Mucosa of descending colon (tissue), 3 donors: ENCODE results near the gene NCOA7. TPM values are rescaled to one million over a fixed set of nuclear protein-coding genes. Genes with fewer than 3 reads are reported as not detected.

Experiments
- ATAC-seq: fragments of 200-7000 bp; cut with Tn5 transposase; one replicate; pipeline ENCODE4 v1.9.1; 2020; ENCODE audit warnings: mild to moderate bottlenecking, moderate library complexity
- DNase-seq, 3 donors: peaks; one replicate each; pipeline ENCODE4 v3.0.0-alpha.2; 2020
- H3K36me3 ChIP-seq: fragments of 200-600 bp; one replicate; pipeline ENCODE4 v1.8.0; 2021; ENCODE audit warnings: low read depth, mild to moderate bottlenecking
- H3K4me1 ChIP-seq: fragments of 200-600 bp; one replicate; pipeline ENCODE4 v1.8.0; 2021; ENCODE audit warnings: low read depth, mild to moderate bottlenecking
- H3K4me3 ChIP-seq: fragments of 200-600 bp; one replicate; pipeline ENCODE4 v1.8.0; 2021; ENCODE audit warnings: mild to moderate bottlenecking
- H3K9me3 ChIP-seq: fragments of 200-600 bp; one replicate; pipeline ENCODE4 v1.8.0; 2021; ENCODE audit warnings: mild to moderate bottlenecking
- CTCF ChIP-seq: fragments of 200-600 bp; IDR thresholded peaks from one replicate; pipeline ENCODE4 v1.8.0; 2022; ENCODE audit warnings: antibody characterized with exemption, mild to moderate bottlenecking
- intact Hi-C, 2 donors: fragments of 100-400 bp; cut with DNase I in 1 of 2; cut with micrococcal nuclease in 1 of 2; formaldehyde crosslinking; loops; one replicate each; pipeline versions ENCODE4 v1.11.0 to v1.11.1; 2022; cut with DNase I, micrococcal nuclease
- total RNA-seq, 3 donors: library from RNA; stranded (reverse); fragmentation: NEBNext Ultra II Directional in 2 of 3; extraction: Animal tissue kit (Norgen Biotek cat#: 25700) in 2 of 3; gene quantifications; one replicate each; pipeline versions ENCODE4 v1.2.1 to v1.2.4, GENCODE V29; 2021 to 2023
- donor health status: DM: no; HTN: no; CAD: no; lungs with moderate emphysema.
- donor health status: DM: no; HTN: no; CAD: no.
- donor health status: DM: no; HTN: yes; CAD: no.

The NCOA7 gene
- total RNA-seq, 3 donors from 2014 or later, result 28.9 to 54.0 (median 49.6) TPM

- DNase-seq, result no peak
- no peak for ATAC-seq
- intact Hi-C loops, result no loop called here
- no peak for TF ChIP-seq CTCF
- H3K4me3 ChIP-seq, result no peak overlapping the region
- H3K9me3 ChIP-seq, result no peaks in the 10 kb centered on the region
- H3K4me1 ChIP-seq, result no peaks in the 10 kb centered on the region
- no peaks in the 10 kb centered on the region for H3K36me3 ChIP-seq
Measured at GRCh38 chr6:125863023-125863422, 72.3 kb downstream of the NCOA7 start.

- DNase-seq (no peak), ATAC-seq (no peak)
- intact Hi-C loops, result no loop called here
- TF ChIP-seq CTCF, result no peak
- Histone ChIP-seq H3K4me1 (no peaks in the 10 kb centered on the region), H3K9me3 (no peaks in the 10 kb centered on the region), H3K36me3 (no peaks in the 10 kb centered on the region), H3K4me3 (no peak overlapping the region)
Measured at GRCh38 chr6:125865015-125865414, 74.3 kb downstream of the NCOA7 start.

- Histone ChIP-seq H3K4me3 (no peak overlapping the region), H3K36me3 (no peaks in the 10 kb centered on the region), H3K9me3 (no peaks in the 10 kb centered on the region), H3K4me1 (no peaks in the 10 kb centered on the region)
- DNase-seq (no peak), ATAC-seq (no peak)
- no peak for TF ChIP-seq CTCF
- intact Hi-C loops, result no loop called here
Measured at GRCh38 chr6:125866433-125866832, 75.7 kb downstream of the NCOA7 start.

GRCh38 chr6:125867483-125867942 is 76.8 kb downstream of the NCOA7 start:
- H3K4me3 ChIP-seq, result no peak overlapping the region
- H3K9me3 ChIP-seq, result no peaks in the 10 kb centered on the region
- H3K36me3 ChIP-seq, result no peaks in the 10 kb centered on the region
- intact Hi-C loops, result no loop called here
- H3K4me1 ChIP-seq, result no peaks in the 10 kb centered on the region
- DNase-seq (no peak), ATAC-seq (peak; percentile 38)
- no peak for TF ChIP-seq CTCF

GRCh38 chr6:125868252-125868651 is 77.5 kb downstream of the NCOA7 start:
- no peaks in the 10 kb centered on the region for H3K4me1 ChIP-seq
- H3K9me3 ChIP-seq, result no peaks in the 10 kb centered on the region
- H3K36me3 ChIP-seq, result no peaks in the 10 kb centered on the region
- H3K4me3 ChIP-seq, result no peak overlapping the region
- intact Hi-C loops, result no loop called here
- no peak for TF ChIP-seq CTCF
- DNase-seq (no peak), ATAC-seq (no peak)
